ENCODE measurements around the gene HDLBP. TPM values are rescaled to one million over a fixed set of nuclear protein-coding genes. Genes with fewer than 3 reads are reported as not detected.

HDLBP gene
- total RNA-seq, 1 experiment from 2014 or later: 510 TPM

GRCh38 chr2:241227594-241227993 lies 87.9 kb downstream of the HDLBP start:
- intact Hi-C loops (cut with micrococcal nuclease; ENCODE audit: unreplicated experiment): no loop called here
- POLR2A ChIA-PET (ENCODE audit: low non-redundant PET): no interaction called here
- H3K36me3 ChIP-seq (ENCODE audit: insufficient read depth, low read length, poor library complexity, severe bottlenecking): peaks cover 47% of the 10 kb centered on the region
- no peaks in the 10 kb centered on the region for H3K9me3 ChIP-seq (ENCODE audit: low read depth, low read length, poor library complexity, severe bottlenecking)
- H3K4me1 ChIP-seq (ENCODE audit: insufficient read depth, low read length, poor library complexity, severe bottlenecking): no peaks in the 10 kb centered on the region
- no peak for DNase-seq (ENCODE audit: low spot score)
- H3K4me3 ChIP-seq (ENCODE audit: low read depth, low read length, poor library complexity, severe bottlenecking): no peak overlapping the region
- no peaks in the 10 kb centered on the region for H3K27me3 ChIP-seq (replicated peaks; ENCODE audit: insufficient read depth, low read depth, low read length, poor library complexity)
- TF ChIP-seq, protein P1, sequence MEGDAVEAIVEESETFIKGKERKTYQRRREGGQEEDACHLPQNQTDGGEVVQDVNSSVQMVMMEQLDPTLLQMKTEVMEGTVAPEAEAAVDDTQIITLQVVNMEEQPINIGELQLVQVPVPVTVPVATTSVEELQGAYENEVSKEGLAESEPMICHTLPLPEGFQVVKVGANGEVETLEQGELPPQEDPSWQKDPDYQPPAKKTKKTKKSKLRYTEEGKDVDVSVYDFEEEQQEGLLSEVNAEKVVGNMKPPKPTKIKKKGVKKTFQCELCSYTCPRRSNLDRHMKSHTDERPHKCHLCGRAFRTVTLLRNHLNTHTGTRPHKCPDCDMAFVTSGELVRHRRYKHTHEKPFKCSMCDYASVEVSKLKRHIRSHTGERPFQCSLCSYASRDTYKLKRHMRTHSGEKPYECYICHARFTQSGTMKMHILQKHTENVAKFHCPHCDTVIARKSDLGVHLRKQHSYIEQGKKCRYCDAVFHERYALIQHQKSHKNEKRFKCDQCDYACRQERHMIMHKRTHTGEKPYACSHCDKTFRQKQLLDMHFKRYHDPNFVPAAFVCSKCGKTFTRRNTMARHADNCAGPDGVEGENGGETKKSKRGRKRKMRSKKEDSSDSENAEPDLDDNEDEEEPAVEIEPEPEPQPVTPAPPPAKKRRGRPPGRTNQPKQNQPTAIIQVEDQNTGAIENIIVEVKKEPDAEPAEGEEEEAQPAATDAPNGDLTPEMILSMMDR (conservative IDR thresholded peaks at IDR 0.05; ENCODE audit: low read depth, low read length): no peak
- no peak for TF ChIP-seq EZH2 (IDR thresholded peaks at IDR 0.05; ENCODE audit: borderline replicate concordance, low read depth, low read length, poor library complexity, severe bottlenecking)
- no TSS peak for BruUV-seq (replicated peaks)
- H3K27ac ChIP-seq (ENCODE audit: low read depth, low read length, poor library complexity, severe bottlenecking): no peak overlapping the region
- CTCF ChIA-PET: no interaction called here

- H3K36me3 ChIP-seq (ENCODE audit: insufficient read depth, low read length, poor library complexity, severe bottlenecking): peaks cover 45% of the 10 kb centered on the region
- ChIA-PET CTCF (no interaction called here), POLR2A (ENCODE audit: low non-redundant PET) (no interaction called here)
- no peaks in the 10 kb centered on the region for H3K27me3 ChIP-seq (replicated peaks; ENCODE audit: insufficient read depth, low read depth, low read length, poor library complexity)
- H3K27ac ChIP-seq (ENCODE audit: low read depth, low read length, poor library complexity, severe bottlenecking): peak overlapping the region; percentile 50
- no peak for DNase-seq (ENCODE audit: low spot score)
- BruUV-seq (replicated peaks): no TSS peak
- H3K4me1 ChIP-seq (ENCODE audit: insufficient read depth, low read length, poor library complexity, severe bottlenecking): no peaks in the 10 kb centered on the region
- no peak overlapping the region for H3K4me3 ChIP-seq (ENCODE audit: low read depth, low read length, poor library complexity, severe bottlenecking)
- intact Hi-C loops (cut with micrococcal nuclease; ENCODE audit: unreplicated experiment): no loop called here
- H3K9me3 ChIP-seq (ENCODE audit: low read depth, low read length, poor library complexity, severe bottlenecking): no peaks in the 10 kb centered on the region
- no peak for TF ChIP-seq EZH2 (IDR thresholded peaks at IDR 0.05; ENCODE audit: borderline replicate concordance, low read depth, low read length, poor library complexity, severe bottlenecking)
- TF ChIP-seq, protein P1 (conservative IDR thresholded peaks at IDR 0.05; ENCODE audit: low read depth, low read length): no peak
Measured at GRCh38 chr2:241226723-241227572, 88.5 kb downstream of the HDLBP start.

- ChIA-PET CTCF (no interaction called here), POLR2A (ENCODE audit: low non-redundant PET) (no interaction called here)
- no TSS peak for BruUV-seq (replicated peaks)
- Histone ChIP-seq H3K4me1 (ENCODE audit: insufficient read depth, low read length, poor library complexity, severe bottlenecking) (no peaks in the 10 kb centered on the region), H3K27ac (ENCODE audit: low read depth, low read length, poor library complexity, severe bottlenecking) (no peak overlapping the region), H3K36me3 (ENCODE audit: insufficient read depth, low read length, poor library complexity, severe bottlenecking) (peaks cover 37% of the 10 kb centered on the region), H3K9me3 (ENCODE audit: low read depth, low read length, poor library complexity, severe bottlenecking) (no peaks in the 10 kb centered on the region), H3K4me3 (ENCODE audit: low read depth, low read length, poor library complexity, severe bottlenecking) (no peak overlapping the region), H3K27me3 (replicated peaks; ENCODE audit: insufficient read depth, low read depth, low read length, poor library complexity) (no peaks in the 10 kb centered on the region)
- TF ChIP-seq EZH2 (IDR thresholded peaks at IDR 0.05; ENCODE audit: borderline replicate concordance, low read depth, low read length, poor library complexity, severe bottlenecking): no peak
- TF ChIP-seq, protein P1 (conservative IDR thresholded peaks at IDR 0.05; ENCODE audit: low read depth, low read length): no peak
- DNase-seq (ENCODE audit: low spot score): no peak
- intact Hi-C loops (cut with micrococcal nuclease; ENCODE audit: unreplicated experiment): no loop called here
Measured at GRCh38 chr2:241225983-241226382, 89.5 kb downstream of the HDLBP start.
